Stimulated activated naive CD4-positive, alpha-beta T cell treated with Interleukin-2 at 50 U/mL for 16 hours (primary cell): ENCODE data around the gene TEX14.
A peak's percentile ranks its signal among the peaks of the same experiment; 100 is the strongest.
"Not testable (repeated sequence)": the region's sequence is repeated elsewhere in the genome, so short reads cannot be mapped to it uniquely, and the experiment has no call there.

Source experiments
- DNase-seq: peaks from one replicate; lab custom pipeline; 2025; lab: John Stamatoyannopoulos, UW

Gene TEX14

GRCh38 chr17:58658804-58659713 lies 32.8 kb downstream of the TEX14 start:
- peak; percentile 75 for DNase-seq

DNA sequence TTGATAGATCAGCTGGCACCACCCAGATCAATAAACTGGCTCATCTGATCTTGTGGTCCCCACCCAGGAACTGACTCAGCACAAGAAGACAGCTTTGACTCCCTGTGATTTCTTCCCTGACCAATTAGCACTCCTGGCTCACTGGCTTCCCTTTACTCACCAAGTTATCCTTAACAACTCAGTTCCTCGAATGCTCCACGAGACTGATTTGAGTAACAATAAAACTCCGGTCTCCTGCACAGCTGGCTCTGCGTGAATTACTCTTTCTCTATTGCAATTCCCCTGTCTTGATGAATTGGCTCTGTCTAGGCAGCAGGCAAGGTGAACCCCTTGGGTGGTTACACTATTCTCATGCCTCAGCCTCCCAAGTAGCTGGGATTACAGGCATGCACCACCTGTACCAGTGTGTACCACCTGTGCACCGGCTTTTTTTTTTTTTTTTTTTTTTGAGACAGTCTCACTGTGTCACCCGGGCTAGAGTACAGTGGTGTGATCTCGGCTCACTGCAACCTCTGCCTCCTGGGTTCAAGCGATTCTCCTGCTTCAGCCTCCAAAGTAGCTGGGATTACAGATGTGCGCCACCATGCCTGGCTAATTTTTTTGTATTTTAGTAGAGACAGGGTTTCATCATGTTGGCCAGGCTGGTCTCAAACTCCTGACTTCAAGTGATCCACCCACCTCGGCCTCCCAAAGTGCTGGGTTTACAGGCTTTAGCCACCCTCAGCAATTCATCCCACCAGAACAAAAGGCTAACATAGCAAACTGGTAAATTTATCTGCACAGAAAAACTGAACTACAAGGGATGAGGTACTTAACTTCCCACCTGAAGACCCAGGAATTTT lies 33.7 kb downstream of the TEX14 start:
- not testable (repeated sequence) for DNase-seq

DNA sequence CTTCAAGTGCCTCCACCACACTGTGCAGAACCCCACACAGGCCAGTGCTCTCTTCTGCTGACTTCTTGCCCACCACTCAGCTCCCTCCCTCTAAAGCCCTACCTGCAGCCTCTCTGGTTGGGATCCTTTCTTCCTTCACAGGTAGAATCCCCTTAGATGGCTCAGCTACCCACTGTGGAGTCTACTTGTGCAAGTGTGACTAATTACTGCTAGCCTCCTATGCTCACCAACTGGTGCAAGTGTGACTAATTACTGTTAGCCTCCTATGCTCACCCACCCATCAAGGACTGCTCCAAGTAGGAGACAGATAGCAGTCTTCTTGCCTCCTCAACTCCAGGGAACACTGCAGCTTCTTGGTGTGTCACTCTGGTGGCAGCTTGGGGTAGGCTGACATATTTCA lies 43.6 kb downstream of the TEX14 start:
- no peak for DNase-seq

DNA sequence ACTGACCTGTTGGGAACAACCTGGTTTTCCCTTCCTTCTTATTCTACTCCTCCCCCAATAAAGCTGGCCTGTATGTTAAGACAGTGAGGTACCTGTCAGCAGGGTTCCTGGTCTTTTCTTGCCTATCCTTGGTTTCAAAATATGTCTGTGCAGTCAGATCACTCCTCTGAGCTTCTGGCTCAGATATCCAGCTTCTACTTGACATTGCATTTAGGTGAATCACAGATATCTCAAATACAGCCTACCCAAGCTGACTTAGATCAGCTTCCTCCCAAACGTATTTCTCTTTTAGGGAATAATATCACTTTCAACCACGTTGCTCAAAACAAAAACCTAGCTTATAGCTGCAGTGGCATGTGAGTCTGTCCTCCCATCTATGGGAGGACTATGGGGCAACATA lies 48.7 kb downstream of the TEX14 start:
- no peak for DNase-seq

DNA sequence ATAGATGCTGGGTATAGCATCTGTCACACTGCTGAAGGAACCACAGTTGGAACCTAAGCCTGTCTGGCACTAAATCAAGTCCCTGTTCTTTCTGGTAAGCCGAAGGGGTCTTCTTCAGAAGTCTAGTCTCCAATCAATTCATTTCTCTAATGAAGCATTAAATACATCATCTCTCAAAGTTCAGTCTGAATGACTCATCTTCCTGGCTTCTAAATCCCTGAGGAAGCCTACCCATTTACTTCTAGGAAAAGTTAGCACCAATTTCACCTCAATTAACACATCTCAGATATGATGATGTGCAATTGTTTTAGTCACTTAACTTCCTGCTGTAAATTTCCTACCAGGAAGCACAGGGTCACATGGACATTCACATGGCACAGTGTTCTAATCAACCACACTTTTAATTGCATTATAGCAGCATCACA lies 49.9 kb downstream of the TEX14 start:
- DNase-seq = no peak

- no peak for DNase-seq
Observed at GRCh38 chr17:58640202-58640601, 51.6 kb downstream of the TEX14 start.

DNA sequence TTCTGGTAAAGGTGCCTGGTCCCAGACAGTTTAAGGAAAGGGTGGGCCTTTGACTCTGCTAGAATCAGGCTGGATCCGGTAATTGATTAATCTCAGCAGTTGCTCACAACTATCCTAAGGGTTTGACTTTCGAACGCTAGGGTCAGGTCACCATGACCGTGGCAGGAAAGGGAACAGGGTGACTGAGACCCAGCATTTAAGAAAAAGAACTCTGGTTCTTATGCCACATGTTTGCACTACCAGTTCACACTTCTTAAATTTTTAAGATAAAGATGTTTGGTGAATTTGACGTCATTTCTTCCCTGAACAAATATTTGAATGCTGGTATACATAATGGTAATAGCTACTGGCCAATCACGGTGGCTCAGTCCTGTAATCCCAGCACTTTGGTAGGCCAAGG lies 52.2 kb downstream of the TEX14 start:
- no peak for DNase-seq

DNA sequence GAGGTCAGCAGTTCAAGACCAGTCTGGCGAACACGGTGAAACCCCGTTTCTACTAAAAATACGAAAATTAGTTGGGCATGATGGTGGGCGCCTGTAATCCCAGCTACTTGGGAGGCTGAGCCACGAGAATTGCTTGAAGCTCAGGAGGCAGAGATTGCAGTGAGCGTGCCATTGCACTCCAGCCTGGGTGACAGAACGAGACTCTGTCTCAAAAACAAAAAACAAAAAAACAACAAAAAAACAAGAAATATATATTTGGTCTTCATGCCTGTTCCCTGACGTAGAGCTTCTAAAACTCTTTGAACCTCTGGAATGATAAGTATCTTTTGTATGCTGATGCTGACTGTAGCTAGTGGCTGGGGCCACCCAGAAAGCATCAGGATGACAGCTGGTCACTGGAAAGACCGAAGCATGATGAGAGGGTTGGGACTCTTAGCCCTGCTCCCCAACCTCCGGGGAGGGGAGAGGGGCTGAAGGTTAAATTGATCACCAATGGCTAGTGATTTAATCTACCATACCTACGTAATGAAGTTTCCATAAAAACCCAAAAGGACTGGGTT lies 54.8 kb downstream of the TEX14 start:
- DNase-seq = no peak

- no peak for DNase-seq
Observed at GRCh38 chr17:58632324-58633314, 59.2 kb downstream of the TEX14 start.

DNA sequence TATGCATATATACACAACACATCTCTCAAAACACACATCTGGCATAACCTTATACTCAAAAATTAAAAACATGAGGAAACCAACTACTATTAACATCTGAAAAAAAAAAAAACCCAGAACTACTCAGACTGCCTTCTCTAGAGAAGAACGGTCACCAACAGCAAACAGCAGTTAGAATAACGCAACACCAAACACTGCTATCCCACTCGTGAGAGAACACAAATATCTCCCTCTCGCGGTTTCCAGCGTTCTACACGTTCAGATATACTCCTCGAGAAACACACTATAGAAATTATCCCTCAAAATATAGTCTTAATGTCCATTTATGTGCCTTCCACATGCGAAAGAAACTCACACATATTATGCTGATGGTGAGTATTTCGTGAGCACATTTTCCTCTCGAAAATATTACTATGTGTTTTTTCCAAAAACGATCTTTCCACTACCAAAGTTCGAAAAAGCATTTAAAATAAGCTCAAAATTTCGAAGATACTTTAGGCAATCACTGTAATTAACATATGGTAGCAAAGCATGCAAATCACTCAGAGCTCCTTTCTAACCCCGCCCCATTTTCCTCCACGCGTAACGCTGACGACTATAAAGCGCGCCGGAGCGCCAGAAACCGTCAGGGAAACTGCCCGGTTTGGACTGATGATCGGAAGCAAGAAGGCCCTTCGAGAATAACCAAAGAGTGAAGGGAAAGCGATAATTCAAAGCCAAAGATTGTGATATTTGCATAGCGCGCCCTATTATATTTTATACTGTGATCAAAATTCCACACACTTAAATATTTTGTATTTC lies 60.1 kb downstream of the TEX14 start:
- DNase-seq = peak; percentile 90

GRCh38 chr17:58630883-58631522 lies 60.8 kb downstream of the TEX14 start:
- DNase-seq = peak; percentile 20

DNA sequence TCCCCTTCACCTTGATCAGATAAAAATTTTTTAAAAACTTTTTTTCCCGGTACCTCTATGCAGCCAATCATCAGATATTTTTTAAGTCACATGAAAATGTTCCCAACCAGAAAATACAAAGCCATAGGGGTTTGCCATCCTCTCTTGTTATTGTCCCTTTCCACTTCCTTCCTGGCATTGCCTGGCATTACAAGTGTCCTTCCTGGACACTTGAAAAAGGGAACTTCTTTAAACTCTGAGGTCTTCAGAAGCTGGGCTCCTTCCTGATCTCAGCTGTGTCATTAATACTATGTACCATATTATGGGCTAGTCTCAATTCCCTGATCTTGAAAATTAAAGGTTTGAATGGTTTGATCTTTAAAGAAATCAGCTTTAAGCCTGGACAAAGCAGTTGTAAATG lies 64.9 kb downstream of the TEX14 start:
- DNase-seq = no peak

DNA sequence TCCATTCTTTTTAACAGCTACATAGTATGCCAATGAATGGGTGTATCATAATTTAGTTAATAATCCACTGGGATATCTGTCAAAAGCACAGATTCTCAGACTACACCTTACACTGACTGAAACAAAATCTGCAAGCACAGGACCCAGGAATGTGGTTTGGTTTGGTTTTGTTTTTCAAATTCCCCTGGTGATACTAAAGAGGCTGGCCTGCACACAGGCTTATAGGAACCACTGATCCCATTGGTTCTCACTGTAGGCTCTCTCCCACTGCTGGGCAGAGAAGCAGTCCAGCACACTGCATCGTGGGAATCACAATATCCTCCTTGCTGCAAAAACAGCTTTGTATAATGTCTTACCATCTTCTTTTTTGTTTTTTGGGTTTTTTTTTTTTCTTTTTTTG lies 67.1 kb downstream of the TEX14 start:
- DNase-seq = no peak

DNA sequence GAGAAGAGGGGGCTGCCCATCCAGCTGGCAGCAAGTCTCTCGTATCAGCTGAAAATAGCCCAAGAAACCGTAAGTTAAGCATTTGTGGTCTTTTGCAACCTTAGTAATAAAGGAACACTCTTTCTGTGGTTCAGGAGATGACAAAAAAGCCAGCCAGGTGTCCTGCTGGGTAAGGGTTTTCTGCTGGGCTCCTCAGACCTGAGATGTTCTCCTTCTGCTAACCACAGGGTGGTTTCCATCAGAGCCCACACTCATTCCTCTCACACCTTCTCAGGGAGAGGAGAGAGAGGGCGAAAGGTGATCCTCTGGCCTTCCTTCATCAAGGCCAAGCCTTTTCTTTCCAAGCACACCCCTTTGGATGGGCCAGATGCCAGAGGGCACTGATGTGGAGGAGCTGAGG lies 70.7 kb downstream of the TEX14 start:
- no peak for DNase-seq

DNA sequence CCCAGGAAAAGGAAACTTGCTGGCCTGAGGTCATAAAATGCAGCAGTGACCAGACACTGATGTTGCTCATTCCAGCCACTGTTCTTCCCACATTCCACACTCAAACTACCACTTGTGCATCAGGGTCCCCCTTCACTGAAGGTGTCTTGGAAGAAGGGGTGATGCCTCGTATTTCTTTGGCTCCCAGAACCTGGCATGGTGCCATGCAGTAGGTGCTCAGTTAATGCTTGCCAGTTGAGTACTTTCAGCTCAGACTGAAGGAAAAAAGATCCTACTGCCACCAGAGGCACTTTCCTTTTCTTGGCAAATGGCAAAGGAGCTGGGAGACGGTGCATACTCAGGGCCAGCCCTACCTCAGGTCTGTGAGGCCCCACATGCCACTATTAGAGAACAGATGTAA lies 73.5 kb downstream of the TEX14 start:
- no peak for DNase-seq

- no peak for DNase-seq
Observed at GRCh38 chr17:58617563-58617962, 74.3 kb downstream of the TEX14 start.

GRCh38 chr17:58615768-58616659 lies 75.8 kb downstream of the TEX14 start:
- no peak for DNase-seq

DNA sequence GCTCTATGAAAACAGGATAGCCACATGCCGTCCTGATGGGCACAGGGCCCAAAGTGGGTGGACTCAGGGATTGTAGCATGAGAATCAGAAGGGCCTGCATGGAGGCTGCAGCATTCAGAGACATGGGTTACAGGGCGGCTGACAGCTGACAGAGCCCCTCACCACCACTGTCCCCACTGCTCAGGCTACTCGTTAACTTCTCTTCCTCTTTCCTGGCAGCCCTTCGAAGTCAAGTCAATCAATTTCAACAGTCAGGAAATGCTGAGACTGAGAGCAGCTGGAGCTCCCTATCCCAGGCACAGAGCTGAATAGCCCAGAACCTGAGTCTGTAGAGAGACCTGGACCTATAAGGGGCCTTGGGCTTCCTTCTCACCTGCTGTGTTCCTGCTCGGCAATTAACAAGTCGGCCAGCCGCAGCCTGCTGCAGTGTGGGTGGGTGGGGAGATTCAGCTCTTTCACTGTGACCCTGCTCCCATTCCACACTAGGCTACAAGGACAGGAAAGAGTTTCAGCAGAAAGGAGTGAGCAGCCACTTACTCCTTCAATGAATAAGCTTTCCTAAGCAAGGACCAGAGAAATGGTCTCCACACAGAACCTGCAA lies 76.9 kb downstream of the TEX14 start:
- no peak for DNase-seq

DNA sequence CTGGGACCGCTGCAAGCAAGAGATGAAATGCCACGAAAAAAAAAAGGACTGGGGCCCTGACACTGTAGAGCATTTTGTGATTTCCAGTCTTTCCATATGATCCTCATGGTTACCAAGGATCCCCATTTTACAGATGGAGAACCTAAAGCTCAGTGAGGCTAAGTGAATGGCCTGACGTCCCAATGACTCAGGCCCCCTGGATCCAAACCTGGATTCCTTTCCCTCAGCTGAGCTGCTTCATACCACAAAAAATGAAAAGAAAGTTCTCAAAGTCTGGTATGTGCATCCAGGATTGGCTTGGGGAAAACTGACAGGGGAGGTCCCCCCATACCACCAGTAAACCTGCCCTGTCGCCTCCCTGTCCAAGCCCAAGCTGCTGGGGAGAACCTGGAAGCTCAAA lies 80.5 kb downstream of the TEX14 start:
- DNase-seq = no peak
